Adipocyte (in vitro differentiated cells): ENCODE data around the gene NEU1.
"Not testable (repeated sequence)": the region's sequence is repeated elsewhere in the genome, so short reads cannot be mapped to it uniquely, and the experiment has no call there.

Experiments
- DNase-seq: peaks from one replicate; pipeline ENCODE4 v3.0.0-alpha.2; 2015; ENCODE audit warnings: low read depth
- H3K27me3 ChIP-seq: replicated peaks from 2 replicates; pipeline ENCODE4 v1.7.0; 2013; ENCODE audit warnings: mild to moderate bottlenecking, low read length, moderate library complexity; ENCODE audit not compliant: control insufficient read depth, insufficient read depth
- H3K36me3 ChIP-seq: 2 replicates; pipeline ENCODE4 v1.7.0; 2013; ENCODE audit warnings: low read length, mild to moderate bottlenecking, moderate library complexity; ENCODE audit not compliant: control insufficient read depth, insufficient read depth, severe bottlenecking
- H3K4me1 ChIP-seq: 2 replicates; pipeline ENCODE4 v1.7.0; 2013; ENCODE audit warnings: mild to moderate bottlenecking, low read length, moderate library complexity; ENCODE audit not compliant: control insufficient read depth, insufficient read depth
- H3K4me3 ChIP-seq: 2 replicates; pipeline ENCODE4 v1.7.0; 2013; ENCODE audit warnings: mild to moderate bottlenecking, low read length, moderate library complexity
- H3K9ac ChIP-seq: 2 replicates; pipeline ENCODE4 v1.7.0; 2013; ENCODE audit warnings: mild to moderate bottlenecking, low read length, moderate library complexity
- H3K9me3 ChIP-seq: 2 replicates; pipeline ENCODE4 v1.7.0; 2013; ENCODE audit warnings: mild to moderate bottlenecking, low read length, moderate library complexity; ENCODE audit not compliant: control insufficient read depth

The NEU1 gene

DNA sequence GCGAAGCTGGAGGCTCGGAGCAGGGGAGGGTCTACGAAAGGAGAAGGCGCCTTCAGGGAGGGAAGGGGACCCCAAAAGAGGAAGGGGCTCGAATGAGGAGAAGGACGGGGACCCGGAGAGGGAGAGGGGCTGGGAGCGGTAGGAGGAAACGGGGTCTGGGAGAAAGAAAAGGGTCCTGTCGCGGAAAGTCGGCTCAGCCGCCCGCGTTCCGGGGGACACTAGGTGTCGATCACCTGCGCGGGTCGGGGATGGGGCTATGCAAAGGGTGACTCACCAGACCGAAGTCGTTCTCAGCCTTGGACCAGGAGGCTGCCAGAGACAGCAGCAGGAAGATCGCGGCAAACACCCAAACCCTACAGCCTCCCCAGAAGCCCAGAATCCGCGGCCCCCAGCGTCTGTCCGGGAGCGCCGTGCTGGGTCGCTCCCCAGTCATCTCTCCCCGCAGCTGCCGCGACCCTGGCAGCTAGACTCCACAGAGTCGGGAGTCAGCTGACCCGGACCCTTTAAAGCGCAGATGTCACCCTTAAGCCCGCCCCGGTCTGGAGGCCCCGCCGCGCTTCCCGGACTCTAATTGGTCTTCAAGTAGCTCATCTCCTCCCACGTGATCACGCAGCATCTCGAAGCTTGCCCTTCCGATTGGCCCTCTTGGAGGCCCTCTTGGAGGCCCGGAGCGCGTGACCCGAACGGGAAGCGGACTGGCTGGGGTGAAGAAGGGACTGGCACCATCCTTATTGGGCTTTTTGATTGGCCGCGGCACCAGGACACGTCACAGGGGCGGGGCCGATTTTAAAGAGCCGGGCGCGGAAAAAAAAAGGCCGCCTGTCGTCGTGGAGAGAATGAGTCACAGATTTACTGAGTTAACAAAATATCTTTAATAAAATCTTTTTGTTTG is at the start of gene NEU1:
NEU1 (minus strand) TSS at position 478 of the 892 bp plus-strand sequence; CDS start at position 433, 45 bp downstream.
- H3K9me3 ChIP-seq: no peaks in the 10 kb centered on the region
- H3K36me3 ChIP-seq: peaks cover 31% of the 10 kb centered on the region
- peaks cover 14% of the 10 kb centered on the region for H3K4me1 ChIP-seq
- no peaks in the 10 kb centered on the region for H3K27me3 ChIP-seq
- H3K9ac ChIP-seq: peak within 1 kb of the TSS; percentile 85
- H3K4me3 ChIP-seq: peak within 1 kb of the TSS; percentile 86
- DNase-seq: peak; percentile 100

- Histone ChIP-seq H3K36me3 (no peaks in the 10 kb centered on the region), H3K9me3 (no peaks in the 10 kb centered on the region), H3K4me3 (no peak overlapping the region), H3K4me1 (peaks cover 29% of the 10 kb centered on the region), H3K27me3 (no peaks in the 10 kb centered on the region), H3K9ac (no peak overlapping the region)
- DNase-seq: no peak
Measured at GRCh38 chr6:31911826-31912585, 49.4 kb upstream of the NEU1 start.

GRCh38 chr6:31909298-31909697 is 46.7 kb upstream of the NEU1 start:
- H3K4me1 ChIP-seq: peaks cover 31% of the 10 kb centered on the region
- not testable (repeated sequence) for H3K9ac ChIP-seq, H3K27me3 ChIP-seq, DNase-seq, H3K4me3 ChIP-seq, H3K9me3 ChIP-seq, H3K36me3 ChIP-seq

GRCh38 chr6:31908791-31909190 is 46.2 kb upstream of the NEU1 start:
- Histone ChIP-seq H3K4me3 (no peak overlapping the region), H3K27me3 (no peaks in the 10 kb centered on the region), H3K4me1 (peaks cover 34% of the 10 kb centered on the region), H3K9ac (no peak overlapping the region), H3K9me3 (no peaks in the 10 kb centered on the region), H3K36me3 (no peaks in the 10 kb centered on the region)
- peak; percentile 41 for DNase-seq

DNA sequence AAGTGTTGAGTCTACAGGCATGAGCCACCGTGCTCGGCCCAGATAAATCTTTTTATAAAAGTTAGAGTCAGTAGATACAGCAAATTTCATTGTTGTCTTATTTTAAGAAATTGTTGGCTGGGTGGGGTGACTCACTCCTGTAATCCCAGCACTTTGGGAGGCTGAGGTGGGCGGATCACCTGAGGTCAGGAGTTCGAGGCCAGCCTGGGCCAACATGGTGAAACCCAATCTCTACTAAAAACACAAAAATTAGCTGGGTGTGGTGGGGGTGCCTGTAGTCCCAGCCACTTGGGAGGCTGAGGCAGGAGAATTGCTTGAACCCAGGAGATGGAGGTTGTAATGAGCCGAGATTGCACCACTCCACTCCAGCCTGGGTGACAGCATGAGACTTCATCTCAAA is 45.6 kb upstream of the NEU1 start:
- not testable (repeated sequence) for H3K9me3 ChIP-seq, H3K36me3 ChIP-seq, DNase-seq, H3K4me3 ChIP-seq, H3K27me3 ChIP-seq, H3K9ac ChIP-seq
- peaks cover 38% of the 10 kb centered on the region for H3K4me1 ChIP-seq

DNA sequence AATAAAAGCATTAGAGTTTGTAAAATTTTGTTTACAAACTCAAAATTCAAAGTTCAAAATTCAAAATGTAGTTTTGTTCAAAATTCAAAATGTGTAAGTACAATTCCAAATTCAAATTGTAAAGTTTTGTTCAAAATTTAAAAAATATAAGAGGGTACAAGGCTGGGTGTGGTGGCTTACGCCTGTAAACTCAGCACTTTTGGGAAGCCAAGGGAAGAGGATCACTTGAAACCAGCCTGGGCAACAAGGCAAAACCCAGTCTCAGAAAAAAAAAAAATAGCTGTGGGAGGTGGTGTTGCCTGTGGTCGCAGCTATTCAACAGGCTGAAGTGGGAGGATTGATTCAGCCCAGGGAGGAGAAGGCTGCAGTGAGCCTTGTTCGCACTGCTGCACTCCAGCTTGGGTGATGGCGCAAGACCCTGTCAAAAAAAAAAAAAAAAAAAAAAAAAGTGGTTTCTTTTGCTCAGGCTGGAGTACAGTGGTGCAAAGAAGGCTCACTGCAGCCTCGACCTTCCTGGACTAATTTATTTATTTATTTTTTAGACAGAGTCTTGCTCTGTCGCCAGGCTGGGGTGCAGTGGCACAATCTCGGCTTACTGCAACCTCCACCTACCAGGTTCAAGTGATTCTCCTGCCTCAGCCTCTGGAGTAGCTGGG is 44.7 kb upstream of the NEU1 start:
- DNase-seq: peak; percentile 67

GRCh38 chr6:31906727-31907126 is 44.1 kb upstream of the NEU1 start:
- DNase-seq, H3K9me3 ChIP-seq, H3K36me3 ChIP-seq, H3K27me3 ChIP-seq, H3K9ac ChIP-seq, H3K4me3 ChIP-seq: not testable (repeated sequence)
- peaks cover 43% of the 10 kb centered on the region for H3K4me1 ChIP-seq

More for the DNA sequence above, 44.7 kb upstream of the NEU1 start:
- H3K4me3 ChIP-seq: no peak overlapping the region
- H3K4me1 ChIP-seq: peaks cover 47% of the 10 kb centered on the region
- H3K9me3 ChIP-seq: no peaks in the 10 kb centered on the region
- peak overlapping the region; percentile 67 for H3K9ac ChIP-seq
- H3K27me3 ChIP-seq: no peaks in the 10 kb centered on the region
- H3K36me3 ChIP-seq: no peaks in the 10 kb centered on the region

DNA sequence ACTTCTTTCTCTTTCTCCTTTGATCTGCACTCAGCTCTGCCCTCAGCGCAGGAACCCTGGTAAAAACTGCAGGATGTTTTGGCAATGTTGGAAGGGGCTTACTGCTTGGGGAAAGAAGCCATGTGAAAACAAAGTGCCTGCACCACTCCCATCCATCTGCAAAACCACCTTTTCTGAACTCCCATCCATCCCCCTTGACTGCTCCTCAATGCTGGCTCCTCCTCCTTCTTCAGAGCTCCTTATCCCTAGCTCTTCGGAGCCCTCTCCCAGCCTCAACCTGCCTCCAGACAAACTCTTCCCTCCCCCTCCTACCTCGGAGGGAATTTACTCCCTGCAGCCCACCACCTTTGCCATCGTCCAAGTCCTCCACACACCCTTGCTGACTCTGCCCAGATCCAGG is 43.5 kb upstream of the NEU1 start:
- no peak for DNase-seq
- Histone ChIP-seq H3K9me3 (no peaks in the 10 kb centered on the region), H3K4me3 (no peak overlapping the region), H3K9ac (no peak overlapping the region), H3K4me1 (peaks cover 42% of the 10 kb centered on the region), H3K27me3 (no peaks in the 10 kb centered on the region), H3K36me3 (no peaks in the 10 kb centered on the region)

DNA sequence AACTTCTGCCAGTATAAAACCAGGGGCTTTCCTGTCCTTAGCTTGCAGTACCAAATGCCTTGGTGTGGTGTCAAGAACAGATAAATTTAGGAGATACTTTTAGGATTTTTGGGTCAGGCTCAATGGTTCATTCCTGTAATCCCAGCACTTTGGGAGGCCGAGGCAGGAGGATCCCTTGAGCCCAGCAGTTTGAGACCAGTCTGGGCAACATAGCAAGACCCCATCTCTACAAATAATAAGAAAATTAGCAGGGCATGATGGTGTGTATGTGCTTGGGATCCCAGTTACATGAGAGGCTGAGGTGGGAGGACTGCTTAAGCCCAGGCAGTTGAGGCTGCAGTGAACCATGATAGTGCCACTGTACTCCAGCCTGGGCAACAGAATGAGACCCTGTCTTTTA is 42.4 kb upstream of the NEU1 start:
- Histone ChIP-seq H3K4me3 (no peak overlapping the region), H3K36me3 (no peaks in the 10 kb centered on the region), H3K9ac (no peak overlapping the region), H3K4me1 (peaks cover 39% of the 10 kb centered on the region), H3K9me3 (no peaks in the 10 kb centered on the region), H3K27me3 (no peaks in the 10 kb centered on the region)
- no peak for DNase-seq

GRCh38 chr6:31903957-31904356 is 41.3 kb upstream of the NEU1 start:
- Histone ChIP-seq H3K4me3 (no peak overlapping the region), H3K27me3 (no peaks in the 10 kb centered on the region), H3K4me1 (peaks cover 38% of the 10 kb centered on the region), H3K36me3 (no peaks in the 10 kb centered on the region), H3K9ac (peak overlapping the region; percentile 34), H3K9me3 (no peaks in the 10 kb centered on the region)
- DNase-seq: no peak
